Bone marrow (tissue), 2 donors: ENCODE measurements around the gene RTP4.
"Not testable (repeated sequence)": the region's sequence is repeated elsewhere in the genome, so short reads cannot be mapped to it uniquely, and the experiment has no call there.

Source experiments
- DNase-seq, 2 donors: peaks; one replicate each; lab custom pipeline; 2025; lab: John Stamatoyannopoulos, UW

RTP4 gene

GRCh38 chr3:187370051-187370450 is 1.9 kb downstream of the RTP4 start:
- no peak for DNase-seq

- DNase-seq, result no peak
Observed at GRCh38 chr3:187375581-187375980, 7.4 kb downstream of the RTP4 start.

- DNase-seq, result no peak
Observed at GRCh38 chr3:187377842-187378241, 9.7 kb downstream of the RTP4 start.

DNA sequence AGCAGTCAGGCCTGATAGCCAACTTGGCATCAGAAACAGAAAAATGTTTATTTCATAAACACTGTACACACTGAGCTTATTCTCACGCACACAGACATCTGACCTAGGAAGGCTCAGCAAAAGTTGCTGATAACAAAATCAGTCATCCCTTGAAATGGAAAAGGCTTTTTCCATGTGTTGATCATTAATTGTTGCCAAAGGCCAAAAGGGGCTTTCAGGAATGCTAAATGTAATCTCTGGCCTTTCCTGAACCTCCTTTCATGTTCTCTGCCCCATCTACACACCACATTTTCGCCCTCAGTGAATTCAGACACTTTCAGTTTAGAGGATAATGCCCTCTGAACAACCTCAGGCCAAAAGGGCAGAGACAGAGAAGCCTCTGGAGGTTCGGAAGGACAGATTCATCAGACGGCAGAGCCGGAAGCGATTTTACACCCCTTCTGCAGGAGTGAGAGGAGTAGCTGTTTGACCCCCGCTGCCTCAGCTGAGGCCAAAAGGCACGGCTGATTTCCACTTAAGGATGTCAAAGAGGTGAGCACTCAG is 14.5 kb downstream of the RTP4 start:
- no peak for DNase-seq

DNA sequence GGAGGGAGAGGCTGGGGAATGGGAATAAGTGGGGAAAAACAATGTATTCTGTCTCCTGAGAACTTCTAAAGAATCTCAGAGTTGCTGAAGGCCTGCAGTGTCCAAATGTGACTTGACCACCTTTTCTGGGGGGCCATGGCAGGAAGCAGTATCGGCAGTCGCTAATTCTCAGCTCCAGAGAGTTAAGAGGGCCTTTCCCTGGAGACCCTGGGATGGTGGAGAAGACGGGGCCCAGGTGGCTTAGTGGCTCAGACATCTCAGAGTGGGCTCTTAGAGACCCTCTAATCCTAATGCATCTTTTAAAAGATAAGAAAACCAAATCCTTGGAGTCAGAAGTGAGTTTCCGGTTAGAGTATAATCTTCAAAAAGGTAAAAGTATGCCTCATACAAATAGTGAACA is 15.1 kb downstream of the RTP4 start:
- DNase-seq, result no peak

GRCh38 chr3:187385296-187385695 is 17.1 kb downstream of the RTP4 start:
- no peak for DNase-seq

GRCh38 chr3:187396661-187397060 is 28.5 kb downstream of the RTP4 start:
- no peak for DNase-seq

DNA sequence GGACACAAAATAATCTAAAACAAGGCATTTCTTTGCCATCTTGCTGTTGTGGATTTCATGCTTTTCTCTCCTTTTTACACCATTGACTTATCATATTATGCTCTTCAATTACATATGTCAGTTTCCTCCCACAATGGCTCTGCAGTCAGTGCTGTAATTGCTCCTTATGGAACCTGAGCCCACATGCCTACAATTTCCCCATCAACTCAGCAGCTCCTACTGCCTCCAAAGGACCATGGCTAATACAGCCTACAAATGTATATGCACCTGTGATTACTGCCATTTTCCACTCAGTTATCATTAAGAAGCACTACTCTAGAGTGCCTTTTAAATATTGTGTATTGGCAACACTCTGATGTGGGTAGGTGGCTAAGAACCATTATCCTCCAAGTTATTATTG is 30.8 kb downstream of the RTP4 start:
- no peak for DNase-seq

DNA sequence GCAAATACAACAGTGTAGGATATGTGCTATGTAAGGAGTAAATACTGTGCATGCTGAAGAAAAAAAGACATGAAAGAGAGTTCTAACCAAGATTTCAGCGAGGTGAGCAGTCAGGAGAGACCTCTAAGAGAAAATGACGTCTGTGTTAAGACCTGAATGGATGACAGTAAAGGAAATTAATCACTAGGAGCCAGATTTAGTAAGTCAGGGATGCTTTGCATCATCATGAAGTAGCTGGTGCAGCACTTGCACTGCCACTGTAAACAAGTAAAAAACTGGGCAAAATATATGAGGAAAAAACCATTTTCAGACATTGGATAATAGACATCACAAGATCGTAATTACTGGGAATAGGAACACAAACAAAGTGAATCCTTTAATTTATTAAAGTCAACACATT is 32.6 kb downstream of the RTP4 start:
- DNase-seq, result no peak

DNA sequence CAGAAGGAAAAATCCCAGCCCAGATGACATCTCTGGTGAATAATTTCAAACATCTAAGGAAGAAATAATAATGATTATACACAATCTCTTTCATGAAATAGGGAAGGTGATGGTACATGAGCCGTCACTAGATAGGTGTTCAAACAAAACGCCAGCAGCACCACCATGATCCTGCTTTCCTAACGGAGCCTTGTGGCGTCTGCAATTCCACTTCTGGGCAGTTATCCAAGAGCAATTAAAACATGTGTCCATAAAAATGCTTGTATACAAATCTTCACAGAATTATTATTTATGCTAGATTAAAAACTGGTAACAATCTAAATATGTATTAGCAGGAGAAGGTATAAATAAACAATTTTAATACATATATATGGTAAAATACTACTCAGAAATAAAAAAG is 33.7 kb downstream of the RTP4 start:
- DNase-seq, result no peak

GRCh38 chr3:187403768-187404288 is 35.6 kb downstream of the RTP4 start:
- DNase-seq, result no peak

DNA sequence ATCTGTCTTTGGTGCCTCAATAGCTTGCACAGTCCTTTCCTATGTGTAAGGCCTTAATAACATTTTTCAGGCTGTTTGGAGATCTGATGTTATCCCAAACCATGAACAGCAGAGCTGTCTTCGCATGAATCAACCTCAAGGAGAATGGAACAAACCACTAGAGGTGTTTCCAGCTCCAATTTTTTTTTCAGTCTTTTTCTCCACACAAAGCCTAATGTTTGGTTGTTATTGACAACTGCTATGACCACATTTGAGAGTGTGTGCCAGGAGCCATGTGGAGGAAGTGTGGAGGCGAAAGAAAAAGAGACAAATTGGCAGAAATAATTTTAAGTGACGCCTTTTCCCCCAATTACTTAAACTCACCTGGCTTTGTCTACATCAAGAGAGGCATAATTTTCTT is 38.7 kb downstream of the RTP4 start:
- no peak for DNase-seq

- not testable (repeated sequence) for DNase-seq
Observed at GRCh38 chr3:187411991-187412781, 44.0 kb downstream of the RTP4 start.
